ENCODE data around the gene TBL1Y.

GRCh38 chrY:7097021-7097420, 186.5 kb downstream of the TBL1Y start:
- TF ChIP-seq CTCF (IDR thresholded peaks at IDR 0.05; ENCODE audit: low read depth, low read length) (no peak), EZH2phosphoT487 (IDR thresholded peaks at IDR 0.05; ENCODE audit: low read depth) (no peak)

Measured in OCI-LY3 (cell line).